Heart left ventricle (tissue), 13 donors: ENCODE data around the gene LPP.

ENCODE experiments used
- POLR2A ChIP-seq, 2 donors: fragments of 450-650 bp; IDR thresholded peaks; one replicate each; pipeline ENCODE4 v1.6.1; 2017; ENCODE audit warnings: antibody characterized with exemption in 2 of 2, mild to moderate bottlenecking in 2 of 2, moderate library complexity in 2 of 2
- TF ChIP-seq, protein P1 (sequence below), 12 donors: fragments of 200-600 bp; sonication (generic) in 4 of 12; IDR thresholded peaks; one replicate each; pipeline versions ENCODE4 v1.5.0 to v1.8.0; 2018 to 2022; ENCODE audit warnings: antibody characterized with exemption in 12 of 12, mild to moderate bottlenecking in 5 of 12
- donor health status: ischemic (EF 13 %, LVEDD 7.1; RV severe dilation, severe dysfunction).
- donor health status: DM: no; HTN: yes; CAD: no.
- donor health status: DM: no; HTN: no; CAD: no.
- donor health status: ischemic (EF 25% LVEDD 6.9; RV normal size, moderate dysfunction).
- donor health status: ischemic (EF 25% LVEDD 5.7; RV mildly dilated, moderate dysfunction).
- donor health status: ischemic (EF 35%, LVEDD 5.7; RV mildly dilated, moderate dysfunction).
- donor health status: nonischemic (EF 11% LVEDD 7.7; RV severe dilation, severe dysfunction).
- donor health status: DM: yes; HTN: yes; CAD: no.
- donor health status: PGD.
- donor health status: ischemic (EF 29% LVEDD 5.4; RV normal size, mild dysfunction).
- donor health status: nonischemic (EF 23%, LVEDD 6.1; RV moderate dilation, normal function).

- TF ChIP-seq, protein P1, sequence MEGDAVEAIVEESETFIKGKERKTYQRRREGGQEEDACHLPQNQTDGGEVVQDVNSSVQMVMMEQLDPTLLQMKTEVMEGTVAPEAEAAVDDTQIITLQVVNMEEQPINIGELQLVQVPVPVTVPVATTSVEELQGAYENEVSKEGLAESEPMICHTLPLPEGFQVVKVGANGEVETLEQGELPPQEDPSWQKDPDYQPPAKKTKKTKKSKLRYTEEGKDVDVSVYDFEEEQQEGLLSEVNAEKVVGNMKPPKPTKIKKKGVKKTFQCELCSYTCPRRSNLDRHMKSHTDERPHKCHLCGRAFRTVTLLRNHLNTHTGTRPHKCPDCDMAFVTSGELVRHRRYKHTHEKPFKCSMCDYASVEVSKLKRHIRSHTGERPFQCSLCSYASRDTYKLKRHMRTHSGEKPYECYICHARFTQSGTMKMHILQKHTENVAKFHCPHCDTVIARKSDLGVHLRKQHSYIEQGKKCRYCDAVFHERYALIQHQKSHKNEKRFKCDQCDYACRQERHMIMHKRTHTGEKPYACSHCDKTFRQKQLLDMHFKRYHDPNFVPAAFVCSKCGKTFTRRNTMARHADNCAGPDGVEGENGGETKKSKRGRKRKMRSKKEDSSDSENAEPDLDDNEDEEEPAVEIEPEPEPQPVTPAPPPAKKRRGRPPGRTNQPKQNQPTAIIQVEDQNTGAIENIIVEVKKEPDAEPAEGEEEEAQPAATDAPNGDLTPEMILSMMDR (IDR thresholded peaks at IDR 0.05) = no peak
- TF ChIP-seq POLR2A (IDR thresholded peaks at IDR 0.05) = no peak
Measured at GRCh38 chr3:188106887-188107830, 46.8 kb upstream of the LPP start.
